Prostate gland (tissue), 2 donors: ENCODE results near the gene CLIP3.

Source experiments
- POLR2AphosphoS5 ChIP-seq: sonication (generic); formaldehyde crosslinking; IDR thresholded peaks from one replicate; pipeline ENCODE4 v1.6.1; 2017; ENCODE audit warnings: antibody characterized with exemption
- TF ChIP-seq, protein P1 (sequence below), 4 experiments: fragments of 200-600 bp in 2 of 4; fragments of 450-650 bp in 2 of 4; sonication (generic) in 2 of 4; IDR thresholded peaks; 1 replicate in 3 of 4; 2 replicates in 1 of 4; pipeline ENCODE4 v1.5.1; 2016 to 2019; ENCODE audit warnings: antibody characterized with exemption in 4 of 4, mild to moderate bottlenecking in 2 of 4, moderate library complexity in 2 of 4

DNA sequence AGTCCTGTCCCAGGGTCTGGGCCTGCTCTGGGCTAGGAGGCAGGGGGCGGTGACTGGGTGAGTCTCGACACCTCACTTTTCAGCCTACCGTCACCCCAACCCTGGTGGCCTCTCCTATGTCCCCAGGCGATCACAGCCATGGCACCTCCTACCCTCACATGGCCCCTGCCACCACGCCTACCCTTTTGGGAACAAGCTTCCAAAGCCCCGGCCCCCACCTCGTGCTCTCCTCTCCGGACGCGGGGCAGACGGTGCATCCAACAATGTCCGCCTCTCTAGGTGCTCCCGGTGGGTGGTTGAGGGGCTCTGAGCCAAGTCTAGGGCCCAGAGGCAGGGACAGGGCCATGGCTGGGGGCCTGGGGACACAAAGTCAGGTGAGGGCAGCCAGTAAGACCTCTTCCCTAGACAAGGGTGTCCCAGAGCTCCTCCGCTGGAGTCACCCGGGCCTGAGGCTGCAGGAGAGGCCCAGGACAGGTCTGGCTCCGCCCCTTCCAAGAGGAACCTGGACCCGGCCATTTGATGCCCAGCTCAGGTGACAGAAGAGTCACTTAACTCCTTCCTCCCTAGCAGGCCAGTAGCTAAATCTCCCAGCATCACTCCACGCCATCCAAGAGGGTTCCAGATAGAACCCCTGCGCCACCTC lies 24.2 kb downstream of the CLIP3 start, which contains the start of gene SYNE4:
- TF ChIP-seq, protein P1, sequence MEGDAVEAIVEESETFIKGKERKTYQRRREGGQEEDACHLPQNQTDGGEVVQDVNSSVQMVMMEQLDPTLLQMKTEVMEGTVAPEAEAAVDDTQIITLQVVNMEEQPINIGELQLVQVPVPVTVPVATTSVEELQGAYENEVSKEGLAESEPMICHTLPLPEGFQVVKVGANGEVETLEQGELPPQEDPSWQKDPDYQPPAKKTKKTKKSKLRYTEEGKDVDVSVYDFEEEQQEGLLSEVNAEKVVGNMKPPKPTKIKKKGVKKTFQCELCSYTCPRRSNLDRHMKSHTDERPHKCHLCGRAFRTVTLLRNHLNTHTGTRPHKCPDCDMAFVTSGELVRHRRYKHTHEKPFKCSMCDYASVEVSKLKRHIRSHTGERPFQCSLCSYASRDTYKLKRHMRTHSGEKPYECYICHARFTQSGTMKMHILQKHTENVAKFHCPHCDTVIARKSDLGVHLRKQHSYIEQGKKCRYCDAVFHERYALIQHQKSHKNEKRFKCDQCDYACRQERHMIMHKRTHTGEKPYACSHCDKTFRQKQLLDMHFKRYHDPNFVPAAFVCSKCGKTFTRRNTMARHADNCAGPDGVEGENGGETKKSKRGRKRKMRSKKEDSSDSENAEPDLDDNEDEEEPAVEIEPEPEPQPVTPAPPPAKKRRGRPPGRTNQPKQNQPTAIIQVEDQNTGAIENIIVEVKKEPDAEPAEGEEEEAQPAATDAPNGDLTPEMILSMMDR (IDR thresholded peaks at IDR 0.05), result no peak
- peak; percentile 77 for TF ChIP-seq POLR2AphosphoS5
